Testis (tissue), 2 donors: ENCODE data around the gene OR6A2.

ENCODE experiments used
- CTCF ChIP-seq, 3 experiments: fragments of 450-650 bp in 2 of 3; fragments of 200-600 bp in 1 of 3; sonication (generic) in 1 of 3; IDR thresholded peaks; one replicate each; pipeline ENCODE4 v1.5.1; 2016 to 2019; ENCODE audit warnings: antibody characterized with exemption in 3 of 3, mild to moderate bottlenecking in 2 of 3, moderate library complexity in 1 of 3
- POLR2A ChIP-seq: fragments of 450-650 bp; IDR thresholded peaks from one replicate; pipeline ENCODE4 v1.6.1; 2017; ENCODE audit warnings: antibody characterized with exemption, mild to moderate bottlenecking, moderate library complexity

GRCh38 chr11:6799402-6799801, at the start of gene OR6A2:
- TF ChIP-seq POLR2A: no peak
- TF ChIP-seq CTCF (IDR thresholded peaks at IDR 0.05): no peak
